OCI-LY1 (cell line): ENCODE results near the gene WBP4.

Experiments used
- H2AFZ ChIP-seq: fragments of 200-600 bp; sonication (generic), shearing (Covaris generic); 2 replicates; pipeline ENCODE4 v1.6.0; 2014; ENCODE audit warnings: antibody characterized with exemption, mild to moderate bottlenecking, low read length
- H3F3A ChIP-seq: fragments of 200-600 bp; sonication (generic), shearing (Covaris generic); 2 replicates; pipeline ENCODE4 v1.6.0; 2014; ENCODE audit warnings: mild to moderate bottlenecking, antibody characterized with exemption, low read length, moderate library complexity; ENCODE audit not compliant: insufficient read depth
- H3K27ac ChIP-seq: fragments of 200-600 bp; sonication (generic); 2 replicates; pipeline ENCODE4 v1.5.1; 2014; ENCODE audit warnings: low read length, mixed run types, mild to moderate bottlenecking, low read depth; ENCODE audit not compliant: poor library complexity, severe bottlenecking
- H3K27me3 ChIP-seq: fragments of 200-600 bp; sonication (generic); 2 replicates; pipeline ENCODE4 v1.6.0; 2014; ENCODE audit warnings: antibody characterized with exemption, mild to moderate bottlenecking, low read length, moderate library complexity; ENCODE audit not compliant: insufficient read depth
- H3K36me3 ChIP-seq: fragments of 200-600 bp; sonication (generic); 2 replicates; pipeline ENCODE4 v1.6.1; 2014; ENCODE audit warnings: mild to moderate bottlenecking, antibody characterized with exemption, low read length, moderate library complexity, mixed read lengths; ENCODE audit not compliant: insufficient read depth
- H3K4me1 ChIP-seq: fragments of 200-600 bp; sonication (generic); 2 replicates; pipeline ENCODE4 v1.5.1; 2014; ENCODE audit warnings: mild to moderate bottlenecking, low read length, moderate library complexity; ENCODE audit not compliant: insufficient read depth, severe bottlenecking
- H3K4me2 ChIP-seq: fragments of 200-600 bp; sonication (generic), shearing (Covaris generic); 2 replicates; pipeline ENCODE4 v1.6.1; 2014; ENCODE audit warnings: low read length
- H3K4me3 ChIP-seq: fragments of 200-600 bp; sonication (generic); 2 replicates; pipeline ENCODE4 v1.5.1; 2014; ENCODE audit warnings: low read length, low read depth, mild to moderate bottlenecking, mixed read lengths; ENCODE audit not compliant: poor library complexity, severe bottlenecking
- H3K79me2 ChIP-seq: fragments of 200-600 bp; shearing (Covaris generic); 2 replicates; pipeline ENCODE4 v1.6.1; 2016; ENCODE audit warnings: mixed run types, low read length, mixed read lengths; ENCODE audit not compliant: insufficient read depth
- H3K9ac ChIP-seq: fragments of 200-600 bp; sonication (generic), shearing (Covaris generic); 2 replicates; pipeline ENCODE4 v1.6.1; 2014; ENCODE audit warnings: mild to moderate bottlenecking, low read length, mixed read lengths
- H3K9me2 ChIP-seq: fragments of 200-600 bp; sonication (generic), shearing (Covaris generic); 2 replicates; pipeline ENCODE4 v1.6.1; 2014; ENCODE audit warnings: low read depth, mild to moderate bottlenecking, low read length, mixed read lengths
- H3K9me3 ChIP-seq: fragments of 200-600 bp; shearing (Covaris generic); 2 replicates; pipeline ENCODE4 v1.6.1; 2014; ENCODE audit warnings: low read length, mixed read lengths
- H4K20me1 ChIP-seq: fragments of 200-600 bp; sonication (generic), shearing (Covaris generic); 2 replicates; pipeline ENCODE4 v1.6.0; 2016; ENCODE audit warnings: mild to moderate bottlenecking, low read length; ENCODE audit not compliant: insufficient read depth
- EZH2 ChIP-seq: fragments of 200-600 bp; sonication (generic), shearing (Covaris generic); IDR thresholded peaks from 2 replicates; pipeline ENCODE4 v1.8.0; 2017; ENCODE audit warnings: borderline replicate concordance, mixed run types, mild to moderate bottlenecking, antibody characterized with exemption, low read length, moderate library complexity, mixed read lengths
- TF ChIP-seq, protein P1 (sequence below): fragments of 200-600 bp; sonication (generic), shearing (Covaris generic); IDR thresholded peaks from 2 replicates; pipeline ENCODE4 v1.5.1; 2017; ENCODE audit warnings: mild to moderate bottlenecking, antibody characterized with exemption, low read length, moderate library complexity, mixed read lengths

WBP4 gene

DNA sequence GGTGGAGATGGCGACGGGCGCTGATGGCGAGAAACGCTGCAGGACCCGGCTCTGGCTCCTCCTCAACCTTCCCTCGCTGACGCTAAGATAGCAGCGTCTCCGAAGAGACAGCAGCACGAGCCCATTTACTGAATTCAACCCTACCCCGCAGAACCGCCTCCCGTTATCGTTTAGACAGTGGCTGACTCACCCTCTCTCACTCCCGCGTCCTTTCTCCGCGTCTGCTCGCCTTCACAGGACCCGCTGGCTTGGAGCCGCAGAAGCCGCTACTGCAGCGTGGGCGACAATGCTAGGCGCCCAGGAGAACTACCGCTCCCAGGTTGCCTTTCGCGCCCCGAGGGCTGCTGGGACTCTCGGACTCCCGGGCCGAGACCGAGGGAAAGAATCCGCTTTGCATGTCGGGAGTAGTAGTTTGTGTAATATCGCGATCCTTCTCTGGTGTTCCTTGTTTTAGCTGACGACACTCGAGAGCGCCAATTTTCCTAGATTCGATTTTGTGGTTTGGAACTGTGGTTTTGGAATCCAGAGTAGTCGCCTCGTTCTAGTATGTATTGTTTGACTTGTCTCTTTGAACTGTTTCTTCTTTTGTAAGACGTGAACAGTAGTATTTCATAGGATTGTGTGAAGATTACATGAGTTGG, 71.3 kb downstream of the WBP4 start, which contains the start of gene KBTBD6:
TSS of gene KBTBD6 (minus strand) at position 291 of the 641 bp plus-strand sequence. CDS start 291 bp downstream, outside the sequence.
- peaks cover 28% of the 10 kb centered on the region for H3K79me2 ChIP-seq
- H3F3A ChIP-seq: no peaks in the 10 kb centered on the region

More for the DNA sequence above, 71.3 kb downstream of the WBP4 start, which contains the start of gene KBTBD6:
- peaks cover 35% of the 10 kb centered on the region for H3K36me3 ChIP-seq
- peak within 1 kb of the TSS; percentile 76 for H3K9ac ChIP-seq
- H3K9me2 ChIP-seq: no peaks in the 10 kb centered on the region
- peak within 1 kb of the TSS; percentile 77 for H3K4me3 ChIP-seq
- no peaks in the 10 kb centered on the region for H3K27me3 ChIP-seq
- H2AFZ ChIP-seq: peak within 1 kb of the TSS; percentile 82
- no peaks in the 10 kb centered on the region for H4K20me1 ChIP-seq
- peaks cover 41% of the 10 kb centered on the region for H3K4me1 ChIP-seq
- peak within 1 kb of the TSS; percentile 35 for H3K27ac ChIP-seq
- H3K9me3 ChIP-seq: peaks cover 3% of the 10 kb centered on the region; the same call in 1 of the 2 replicates
- TF ChIP-seq EZH2: no peak
- TF ChIP-seq, protein P1, sequence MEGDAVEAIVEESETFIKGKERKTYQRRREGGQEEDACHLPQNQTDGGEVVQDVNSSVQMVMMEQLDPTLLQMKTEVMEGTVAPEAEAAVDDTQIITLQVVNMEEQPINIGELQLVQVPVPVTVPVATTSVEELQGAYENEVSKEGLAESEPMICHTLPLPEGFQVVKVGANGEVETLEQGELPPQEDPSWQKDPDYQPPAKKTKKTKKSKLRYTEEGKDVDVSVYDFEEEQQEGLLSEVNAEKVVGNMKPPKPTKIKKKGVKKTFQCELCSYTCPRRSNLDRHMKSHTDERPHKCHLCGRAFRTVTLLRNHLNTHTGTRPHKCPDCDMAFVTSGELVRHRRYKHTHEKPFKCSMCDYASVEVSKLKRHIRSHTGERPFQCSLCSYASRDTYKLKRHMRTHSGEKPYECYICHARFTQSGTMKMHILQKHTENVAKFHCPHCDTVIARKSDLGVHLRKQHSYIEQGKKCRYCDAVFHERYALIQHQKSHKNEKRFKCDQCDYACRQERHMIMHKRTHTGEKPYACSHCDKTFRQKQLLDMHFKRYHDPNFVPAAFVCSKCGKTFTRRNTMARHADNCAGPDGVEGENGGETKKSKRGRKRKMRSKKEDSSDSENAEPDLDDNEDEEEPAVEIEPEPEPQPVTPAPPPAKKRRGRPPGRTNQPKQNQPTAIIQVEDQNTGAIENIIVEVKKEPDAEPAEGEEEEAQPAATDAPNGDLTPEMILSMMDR: no peak
- peak within 1 kb of the TSS; percentile 76 for H3K4me2 ChIP-seq
